ENCODE results near the gene STRN3.
"Not testable (repeated sequence)": the region's sequence is repeated elsewhere in the genome, so short reads cannot be mapped to it uniquely, and the experiment has no call there.

STRN3 gene

GRCh38 chr14:31030469-31030868, 4.3 kb upstream of the STRN3 start:
- DNase-seq = no peak

- no peak for DNase-seq
Observed at GRCh38 chr14:31029016-31029970, 3.1 kb upstream of the STRN3 start.

- no peak for DNase-seq
Observed at GRCh38 chr14:31027847-31028246, 1.7 kb upstream of the STRN3 start.

GRCh38 chr14:31026450-31027235, 464 bp upstream of the STRN3 start:
- peak; percentile 92 for DNase-seq

- DNase-seq = peak; percentile 51
Observed at GRCh38 chr14:31025367-31026076, 657 bp downstream of the STRN3 start, which contains the start of gene AP4S1. AP4S1 (plus strand) TSS chr14:31025649; CDS start chr14:31066197, 40,548 bp downstream.

GRCh38 chr14:31024577-31025366, 1.4 kb downstream of the STRN3 start:
- no peak for DNase-seq

GRCh38 chr14:31024010-31024480, 2.1 kb downstream of the STRN3 start:
- no peak for DNase-seq

GRCh38 chr14:31022386-31022785, 3.8 kb downstream of the STRN3 start:
- DNase-seq = no peak

- DNase-seq = no peak
Observed at GRCh38 chr14:31021576-31021949, 4.6 kb downstream of the STRN3 start.

- DNase-seq = no peak
Observed at GRCh38 chr14:31020834-31021575, 5.2 kb downstream of the STRN3 start.

GRCh38 chr14:31018057-31018645, 8.0 kb downstream of the STRN3 start:
- no peak for DNase-seq

- no peak for DNase-seq
Observed at GRCh38 chr14:31013841-31014240, 12.3 kb downstream of the STRN3 start.

- no peak for DNase-seq
Observed at GRCh38 chr14:31010935-31011334, 15.2 kb downstream of the STRN3 start.

- DNase-seq = no peak
Observed at GRCh38 chr14:31009836-31010574, 16.2 kb downstream of the STRN3 start.

GRCh38 chr14:31006703-31007102, 19.5 kb downstream of the STRN3 start:
- DNase-seq = no peak

GRCh38 chr14:31004007-31004406, 22.2 kb downstream of the STRN3 start:
- DNase-seq = not testable (repeated sequence)

- DNase-seq = no peak
Observed at GRCh38 chr14:31003284-31003683, 22.9 kb downstream of the STRN3 start.

GRCh38 chr14:31001339-31001658, 24.9 kb downstream of the STRN3 start:
- DNase-seq = no peak

GRCh38 chr14:31000629-31001338, 25.4 kb downstream of the STRN3 start:
- no peak for DNase-seq
